Liver (tissue), 9 donors: ENCODE data around the gene EDA. TPM values are rescaled to one million over a fixed set of nuclear protein-coding genes. Genes with fewer than 3 reads are reported as not detected.

ENCODE experiments used
- DNase-seq: peaks from one replicate; pipeline ENCODE4 v3.0.0-alpha.2; 2017; ENCODE audit warnings: low spot score
- H3K27ac ChIP-seq, 2 donors: one replicate each; pipeline ENCODE4 v1.7.0; 2013; ENCODE audit warnings: inconsistent platforms in 2 of 2, low read length in 2 of 2, control low read depth in 1 of 2, low read depth in 1 of 2, mild to moderate bottlenecking in 1 of 2
- H3K27me3 ChIP-seq, 4 donors: one replicate each; pipeline versions ENCODE4 v1.6.1 to v1.7.0; 2013; ENCODE audit warnings: low read length in 3 of 4, inconsistent platforms in 1 of 4, mild to moderate bottlenecking in 1 of 4, moderate library complexity in 1 of 4; ENCODE audit not compliant: control insufficient read depth in 4 of 4, insufficient read depth in 4 of 4
- H3K36me3 ChIP-seq, 4 donors: one replicate each; pipeline versions ENCODE4 v1.6.1 to v1.7.0; 2013; ENCODE audit warnings: low read length in 3 of 4, mild to moderate bottlenecking in 3 of 4, low read depth in 1 of 4, moderate library complexity in 1 of 4; ENCODE audit not compliant: control insufficient read depth in 4 of 4, insufficient read depth in 3 of 4
- H3K4me1 ChIP-seq, 4 donors: one replicate each; pipeline versions ENCODE4 v1.6.1 to v1.7.0; 2013; ENCODE audit warnings: low read length in 3 of 4, mild to moderate bottlenecking in 3 of 4, moderate library complexity in 1 of 4; ENCODE audit not compliant: control insufficient read depth in 4 of 4, insufficient read depth in 4 of 4
- H3K4me3 ChIP-seq, 3 donors: one replicate each; pipeline versions ENCODE4 v1.6.1 to v1.7.0; 2013; ENCODE audit warnings: low read length in 3 of 3, control low read depth in 1 of 3, low read depth in 1 of 3, mild to moderate bottlenecking in 1 of 3
- H3K9ac ChIP-seq, 2 donors: one replicate each; pipeline ENCODE4 v1.7.0; 2013; ENCODE audit warnings: low read length in 2 of 2, mild to moderate bottlenecking in 2 of 2, moderate library complexity in 2 of 2, control low read depth in 1 of 2, low read depth in 1 of 2
- H3K9me3 ChIP-seq, 4 donors: one replicate each; pipeline versions ENCODE4 v1.6.1 to v1.7.0; 2013; ENCODE audit warnings: low read length in 3 of 4; ENCODE audit not compliant: control insufficient read depth in 4 of 4
- ATF3 ChIP-seq: IDR thresholded peaks from 2 replicates; pipeline ENCODE4 v1.6.1; 2016; ENCODE audit warnings: antibody characterized with exemption
- EGR1 ChIP-seq, 2 donors: IDR thresholded peaks; 2 replicates each; pipeline ENCODE4 v1.6.1; 2016 to 2018; ENCODE audit warnings: antibody characterized with exemption in 2 of 2, low read depth in 2 of 2
- FOXA1 ChIP-seq: IDR thresholded peaks from 2 replicates; pipeline ENCODE4 v1.6.1; 2016; ENCODE audit warnings: antibody characterized with exemption
- FOXA2 ChIP-seq: IDR thresholded peaks from 2 replicates; pipeline ENCODE4 v1.6.1; 2016; ENCODE audit warnings: antibody characterized with exemption
- GABPA ChIP-seq, 2 donors: IDR thresholded peaks in 1 of 2; conservative IDR thresholded peaks in 1 of 2; 2 replicates each; pipeline ENCODE4 v1.6.1; 2016; ENCODE audit warnings: antibody characterized with exemption in 2 of 2, mild to moderate bottlenecking in 1 of 2, moderate library complexity in 1 of 2
- HNF4A ChIP-seq, 2 donors: conservative IDR thresholded peaks; 2 replicates each; pipeline ENCODE4 v1.6.1; 2016; ENCODE audit warnings: antibody characterized with exemption in 2 of 2, mild to moderate bottlenecking in 2 of 2
- HNF4G ChIP-seq: IDR thresholded peaks from 2 replicates; pipeline ENCODE4 v1.6.1; 2016; ENCODE audit warnings: antibody characterized with exemption
- JUND ChIP-seq, 2 donors: IDR thresholded peaks; 2 replicates each; pipeline ENCODE4 v1.6.1; 2016; ENCODE audit warnings: antibody characterized with exemption in 2 of 2
- NR2F2 ChIP-seq: IDR thresholded peaks from 2 replicates; pipeline ENCODE4 v1.6.1; 2016; ENCODE audit warnings: antibody characterized with exemption
- RAD21 ChIP-seq, 2 donors: IDR thresholded peaks; 2 replicates each; pipeline ENCODE4 v1.6.1; 2016; ENCODE audit warnings: antibody characterized with exemption in 2 of 2, mild to moderate bottlenecking in 2 of 2
- RXRA ChIP-seq, 2 donors: IDR thresholded peaks; 2 replicates each; pipeline ENCODE4 v1.6.1; 2017 to 2018; ENCODE audit warnings: antibody characterized with exemption in 2 of 2, mild to moderate bottlenecking in 1 of 2
- SP1 ChIP-seq: IDR thresholded peaks from 2 replicates; pipeline ENCODE4 v1.6.1; 2018; ENCODE audit warnings: antibody characterized with exemption, mild to moderate bottlenecking
- TAF1 ChIP-seq: conservative IDR thresholded peaks from 2 replicates; pipeline ENCODE4 v1.6.1; 2016; ENCODE audit warnings: antibody characterized with exemption, mild to moderate bottlenecking
- YY1 ChIP-seq: IDR thresholded peaks from 2 replicates; pipeline ENCODE4 v1.6.1; 2016; ENCODE audit warnings: antibody characterized with exemption, mild to moderate bottlenecking
- ZBTB33 ChIP-seq: IDR thresholded peaks from 2 replicates; pipeline ENCODE4 v1.6.1; 2016; ENCODE audit warnings: antibody characterized with exemption
- WGBS: extraction: QIAGEN DNeasy Blood & Tissue Kit; methylation state at CpG from one replicate; pipeline ENCODE4 v1.1.7; 2013; 5-methylcytosine and 5-hydroxymethylcytosine counted together
- polyA plus RNA-seq, 2 donors: library from polyadenylated mRNA; stranded (reverse) in 1 of 2; unstranded in 1 of 2; fragments of 200-250 nt in 1 of 2; fragments of >200 nt in 1 of 2; fragmentation: Nextera tagmentation in 1 of 2; extraction: Ambion mirVana in 1 of 2; gene quantifications; one replicate each; pipeline versions ENCODE4 v1.2.1 to v1.2.3, GENCODE V29; 2013 to 2015
- total RNA-seq, 2 donors: library from RNA; depleted of rRNA; stranded (reverse); fragments of >200 nt; gene quantifications; one replicate each; pipeline ENCODE4 v1.2.3, GENCODE V29; 2014
- TF ChIP-seq, protein P1 (sequence below): IDR thresholded peaks from 2 replicates; pipeline ENCODE4 v1.6.1; 2016; ENCODE audit warnings: antibody characterized with exemption, mild to moderate bottlenecking
- TF ChIP-seq, protein P2 (sequence below): fragments of 150-350 bp; IDR thresholded peaks from 2 replicates; pipeline ENCODE4 v1.5.1; 2017; ENCODE audit warnings: improper control_type of control experiment, low read depth, low read length; ENCODE audit not compliant: missing input control
- TF ChIP-seq, protein P3 (sequence below): IDR thresholded peaks from 2 replicates; pipeline ENCODE4 v1.6.1; 2016; ENCODE audit warnings: antibody characterized with exemption
- donor health status: healthy.
- donor health status: healthy.
- donor health status: healthy.
- donor health status: healthy.
- donor health status: healthy.

The EDA gene
- total RNA-seq (1 to 10 TPM; 1.7 to 2.6 TPM), polyA plus RNA-seq (1 to 10 TPM in 1 of 2 donors, under 1 TPM in 1; 0.39 to 1.2 TPM)

- Histone ChIP-seq H3K4me1 (peaks cover 0 to 10% (median 3%) of the 10 kb centered on the region in 4 donors), H3K9me3 (no peaks in the 10 kb centered on the region), H3K9ac (no peak within 1 kb of the TSS), H3K27me3 (no peaks in the 10 kb centered on the region), H3K27ac (no peak within 1 kb of the TSS), H3K4me3 (peak within 1 kb of the TSS; percentile 49 to 63 (median 57)), H3K36me3 (no peaks in the 10 kb centered on the region)
- DNase-seq = peak; percentile 67
- 1% methylated on average over 55 of the region's 56 CpGs for WGBS
- TF ChIP-seq ATF3 (no peak), ZBTB33 (no peak), SP1 (no peak), HNF4A (conservative IDR thresholded peaks at IDR 0.05) (no peak), TAF1 (no peak), FOXA2 (no peak), YY1 (no peak), GABPA (IDR thresholded peaks at IDR 0.05 in 1 of 2, conservative IDR thresholded peaks at IDR 0.05 in 1 of 2) (no peak), HNF4G (no peak), JUND (IDR thresholded peaks at IDR 0.05) (no peak), EGR1 (IDR thresholded peaks at IDR 0.05; ENCODE audit: low read depth in 2 of 2) (no peak), RAD21 (IDR thresholded peaks at IDR 0.05) (no peak), NR2F2 (no peak), FOXA1 (no peak), RXRA (IDR thresholded peaks at IDR 0.05) (no peak)
- TF ChIP-seq, protein P1, sequence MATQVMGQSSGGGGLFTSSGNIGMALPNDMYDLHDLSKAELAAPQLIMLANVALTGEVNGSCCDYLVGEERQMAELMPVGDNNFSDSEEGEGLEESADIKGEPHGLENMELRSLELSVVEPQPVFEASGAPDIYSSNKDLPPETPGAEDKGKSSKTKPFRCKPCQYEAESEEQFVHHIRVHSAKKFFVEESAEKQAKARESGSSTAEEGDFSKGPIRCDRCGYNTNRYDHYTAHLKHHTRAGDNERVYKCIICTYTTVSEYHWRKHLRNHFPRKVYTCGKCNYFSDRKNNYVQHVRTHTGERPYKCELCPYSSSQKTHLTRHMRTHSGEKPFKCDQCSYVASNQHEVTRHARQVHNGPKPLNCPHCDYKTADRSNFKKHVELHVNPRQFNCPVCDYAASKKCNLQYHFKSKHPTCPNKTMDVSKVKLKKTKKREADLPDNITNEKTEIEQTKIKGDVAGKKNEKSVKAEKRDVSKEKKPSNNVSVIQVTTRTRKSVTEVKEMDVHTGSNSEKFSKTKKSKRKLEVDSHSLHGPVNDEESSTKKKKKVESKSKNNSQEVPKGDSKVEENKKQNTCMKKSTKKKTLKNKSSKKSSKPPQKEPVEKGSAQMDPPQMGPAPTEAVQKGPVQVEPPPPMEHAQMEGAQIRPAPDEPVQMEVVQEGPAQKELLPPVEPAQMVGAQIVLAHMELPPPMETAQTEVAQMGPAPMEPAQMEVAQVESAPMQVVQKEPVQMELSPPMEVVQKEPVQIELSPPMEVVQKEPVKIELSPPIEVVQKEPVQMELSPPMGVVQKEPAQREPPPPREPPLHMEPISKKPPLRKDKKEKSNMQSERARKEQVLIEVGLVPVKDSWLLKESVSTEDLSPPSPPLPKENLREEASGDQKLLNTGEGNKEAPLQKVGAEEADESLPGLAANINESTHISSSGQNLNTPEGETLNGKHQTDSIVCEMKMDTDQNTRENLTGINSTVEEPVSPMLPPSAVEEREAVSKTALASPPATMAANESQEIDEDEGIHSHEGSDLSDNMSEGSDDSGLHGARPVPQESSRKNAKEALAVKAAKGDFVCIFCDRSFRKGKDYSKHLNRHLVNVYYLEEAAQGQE = no peak
- TF ChIP-seq, protein P2, sequence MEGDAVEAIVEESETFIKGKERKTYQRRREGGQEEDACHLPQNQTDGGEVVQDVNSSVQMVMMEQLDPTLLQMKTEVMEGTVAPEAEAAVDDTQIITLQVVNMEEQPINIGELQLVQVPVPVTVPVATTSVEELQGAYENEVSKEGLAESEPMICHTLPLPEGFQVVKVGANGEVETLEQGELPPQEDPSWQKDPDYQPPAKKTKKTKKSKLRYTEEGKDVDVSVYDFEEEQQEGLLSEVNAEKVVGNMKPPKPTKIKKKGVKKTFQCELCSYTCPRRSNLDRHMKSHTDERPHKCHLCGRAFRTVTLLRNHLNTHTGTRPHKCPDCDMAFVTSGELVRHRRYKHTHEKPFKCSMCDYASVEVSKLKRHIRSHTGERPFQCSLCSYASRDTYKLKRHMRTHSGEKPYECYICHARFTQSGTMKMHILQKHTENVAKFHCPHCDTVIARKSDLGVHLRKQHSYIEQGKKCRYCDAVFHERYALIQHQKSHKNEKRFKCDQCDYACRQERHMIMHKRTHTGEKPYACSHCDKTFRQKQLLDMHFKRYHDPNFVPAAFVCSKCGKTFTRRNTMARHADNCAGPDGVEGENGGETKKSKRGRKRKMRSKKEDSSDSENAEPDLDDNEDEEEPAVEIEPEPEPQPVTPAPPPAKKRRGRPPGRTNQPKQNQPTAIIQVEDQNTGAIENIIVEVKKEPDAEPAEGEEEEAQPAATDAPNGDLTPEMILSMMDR = no peak
- TF ChIP-seq, protein P3, sequence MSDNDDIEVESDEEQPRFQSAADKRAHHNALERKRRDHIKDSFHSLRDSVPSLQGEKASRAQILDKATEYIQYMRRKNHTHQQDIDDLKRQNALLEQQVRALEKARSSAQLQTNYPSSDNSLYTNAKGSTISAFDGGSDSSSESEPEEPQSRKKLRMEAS = no peak
These were observed at the start of gene EDA for GRCh38 chrX:69615779-69616456. Gene EDA (plus strand): TSS chrX:69616113.
